Loucy (cell line): ENCODE data around the gene LEF1.

Experiments
- CTCF ChIP-seq: fragments of 200-600 bp; sonication (generic); conservative IDR thresholded peaks from 2 replicates; pipeline ENCODE4 v1.5.1; 2014; ENCODE audit warnings: mild to moderate bottlenecking, antibody characterized with exemption, low read length
- EZH2phosphoT487 ChIP-seq: fragments of 200-600 bp; IDR thresholded peaks from 2 replicates; pipeline ENCODE4 v1.6.1; 2018; ENCODE audit warnings: antibody characterized with exemption, mild to moderate bottlenecking, moderate library complexity, borderline replicate concordance

GRCh38 chr4:108048157-108048556, 120.6 kb downstream of the LEF1 start:
- TF ChIP-seq CTCF, result no peak
- TF ChIP-seq EZH2phosphoT487, result no peak
